NCI-H2196 treated with DMSO at 0.1 percent for 48 hours (cell line): ENCODE data around the gene ZNF407.

Experiments used
- DNase-seq: peaks from one replicate; lab custom pipeline; 2025; ENCODE audit not compliant: unreplicated experiment; lab: John Stamatoyannopoulos, UW

ZNF407 gene

DNA sequence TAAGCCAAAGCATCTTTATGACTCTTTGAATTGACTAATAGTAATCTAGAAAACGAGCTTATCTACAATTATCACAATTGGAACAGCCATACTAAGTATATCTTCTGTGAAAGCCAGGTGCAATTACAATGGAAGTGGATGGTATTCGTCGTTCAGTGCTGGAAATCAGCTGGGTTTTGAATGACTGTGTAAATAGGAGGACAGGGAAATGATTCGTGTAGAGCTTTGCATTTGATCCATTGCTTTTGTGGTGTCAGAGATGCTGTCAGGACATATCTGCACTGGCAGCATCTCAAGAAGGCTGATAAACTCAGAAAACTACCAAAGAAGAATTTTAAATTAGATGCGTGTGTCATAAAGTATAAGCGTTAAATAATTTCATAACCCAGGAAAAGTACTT lies 187.1 kb downstream of the ZNF407 start:
- peak; percentile 48 for DNase-seq

- no peak for DNase-seq
Measured at GRCh38 chr18:74785632-74786031, 188.0 kb downstream of the ZNF407 start.

DNA sequence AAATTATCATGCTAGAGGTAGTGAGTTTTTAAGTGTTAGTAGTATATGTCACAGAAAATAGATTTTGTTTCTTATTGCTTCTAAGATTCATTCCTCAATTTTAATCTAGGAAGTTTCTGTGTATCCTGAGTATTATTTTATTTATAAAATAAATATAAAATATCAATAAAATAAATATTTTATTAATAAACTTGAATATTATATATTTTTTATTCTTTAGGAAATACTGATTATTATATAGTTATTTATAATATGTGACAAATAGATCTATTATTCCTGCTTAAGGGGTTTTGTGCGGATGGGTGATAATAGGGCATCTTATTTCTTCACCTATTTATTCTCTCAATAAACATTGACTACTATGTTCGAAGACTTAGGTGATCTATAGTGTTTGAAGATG lies 191.0 kb downstream of the ZNF407 start:
- no peak for DNase-seq

- DNase-seq = no peak
Measured at GRCh38 chr18:74789078-74789477, 191.4 kb downstream of the ZNF407 start.

- no peak for DNase-seq
Measured at GRCh38 chr18:74790451-74790850, 192.8 kb downstream of the ZNF407 start.

- no peak for DNase-seq
Measured at GRCh38 chr18:74791501-74792194, 194.0 kb downstream of the ZNF407 start.

DNA sequence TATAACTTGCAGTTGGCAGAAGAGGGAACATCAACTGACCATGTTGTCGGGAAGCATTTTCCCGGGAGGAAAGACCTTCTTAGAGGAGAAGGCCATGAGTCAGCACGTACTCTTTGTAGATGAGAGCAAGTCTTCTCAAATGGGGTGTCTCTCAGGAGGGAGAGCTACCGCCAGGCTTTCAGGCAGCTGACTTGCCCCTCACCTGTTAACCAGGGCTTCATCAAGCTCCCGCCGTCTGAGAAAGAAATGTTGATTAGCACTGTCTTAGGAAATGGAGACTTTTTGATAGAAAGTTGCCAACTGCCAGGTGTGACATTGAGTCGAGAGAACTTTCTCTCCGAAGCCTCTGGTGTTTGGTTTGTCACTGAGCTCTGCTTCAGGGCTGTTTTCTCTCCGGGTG lies 196.1 kb downstream of the ZNF407 start:
- no peak for DNase-seq

DNA sequence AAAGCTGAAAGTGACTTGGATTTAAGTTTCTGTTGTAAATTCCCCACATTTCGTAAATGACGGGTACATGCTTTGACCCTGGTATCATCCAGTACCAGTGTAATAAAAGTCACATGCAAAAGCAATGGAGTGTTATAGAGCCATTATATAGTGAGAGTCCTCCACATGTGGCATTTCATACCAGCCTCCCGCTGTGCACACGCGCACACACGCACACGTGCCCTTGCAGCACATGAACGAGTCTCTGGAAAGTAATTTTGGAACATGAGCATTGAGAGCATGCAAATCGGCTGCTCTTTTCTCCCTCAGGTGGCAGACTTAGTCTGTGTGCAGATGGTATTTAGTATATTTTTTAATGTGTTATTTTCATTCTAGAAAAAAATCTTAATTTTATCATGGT lies 198.1 kb downstream of the ZNF407 start:
- no peak for DNase-seq

DNA sequence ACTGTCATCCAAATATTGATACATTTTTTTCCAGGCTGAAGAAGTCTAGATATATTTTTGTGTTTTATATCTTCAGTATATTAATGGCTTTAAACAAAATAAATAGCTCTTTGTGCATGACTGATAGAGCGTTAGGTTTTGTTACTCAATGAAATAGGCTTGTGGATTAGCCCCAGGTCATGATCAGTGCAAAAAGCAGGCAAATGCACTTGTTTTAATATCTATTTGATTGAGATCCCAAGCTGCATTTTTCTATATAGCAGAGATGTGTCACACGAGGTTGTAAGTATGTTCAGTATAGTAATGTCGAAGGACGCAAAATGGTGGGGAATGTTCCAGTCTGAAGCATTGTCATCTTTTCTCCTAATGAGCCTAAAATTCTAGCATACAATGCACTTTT lies 198.5 kb downstream of the ZNF407 start:
- DNase-seq = no peak

GRCh38 chr18:74796841-74797576 lies 199.3 kb downstream of the ZNF407 start:
- no peak for DNase-seq

DNA sequence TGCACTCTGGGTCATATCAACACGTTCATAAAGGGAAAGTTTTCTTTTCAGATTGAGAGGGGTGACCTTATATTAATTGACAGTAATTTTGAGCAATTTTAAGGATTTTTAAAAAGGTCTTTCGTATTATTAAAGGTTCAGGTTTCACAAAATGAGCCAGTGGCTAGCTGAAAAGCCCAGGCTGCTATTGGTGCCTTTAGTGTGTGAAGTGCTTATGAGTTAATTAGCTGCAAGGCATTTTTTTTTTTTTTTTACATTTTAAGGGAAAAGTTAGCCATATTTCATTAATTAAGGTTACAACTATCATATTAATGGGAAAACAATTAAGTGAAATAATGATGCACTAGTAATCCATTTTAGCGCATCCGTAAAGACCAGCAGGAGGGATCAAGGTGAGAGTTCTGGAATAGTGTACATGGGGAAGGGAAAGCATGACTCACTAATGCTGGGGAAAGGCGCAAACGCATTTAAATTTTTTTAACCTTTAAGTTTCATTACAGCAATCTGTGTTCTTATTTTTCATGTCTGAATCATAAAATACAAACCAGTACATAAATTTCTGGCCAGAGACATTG lies 200.0 kb downstream of the ZNF407 start:
- DNase-seq = no peak

DNA sequence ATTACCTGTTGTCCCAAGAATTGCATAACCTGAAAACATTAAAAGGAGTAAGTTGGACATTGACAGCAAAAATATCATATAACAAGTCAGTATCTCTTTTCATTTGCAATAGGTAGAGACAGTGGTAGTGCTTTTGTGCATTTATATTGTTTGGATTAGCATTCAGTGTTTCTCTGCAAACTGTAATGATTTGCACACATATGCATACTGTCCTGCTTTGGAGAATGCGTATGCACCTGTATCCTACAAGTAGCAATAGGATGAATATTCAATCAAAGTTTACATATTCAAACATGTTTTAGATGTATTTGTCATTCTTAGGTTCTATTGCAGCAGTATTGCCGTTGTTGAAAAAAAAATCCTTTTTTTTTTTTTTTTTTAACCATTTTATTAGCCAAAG lies 201.9 kb downstream of the ZNF407 start:
- no peak for DNase-seq

- DNase-seq = no peak
Measured at GRCh38 chr18:74800098-74800497, 202.4 kb downstream of the ZNF407 start.

GRCh38 chr18:74803117-74803516 lies 205.4 kb downstream of the ZNF407 start:
- DNase-seq = no peak

DNA sequence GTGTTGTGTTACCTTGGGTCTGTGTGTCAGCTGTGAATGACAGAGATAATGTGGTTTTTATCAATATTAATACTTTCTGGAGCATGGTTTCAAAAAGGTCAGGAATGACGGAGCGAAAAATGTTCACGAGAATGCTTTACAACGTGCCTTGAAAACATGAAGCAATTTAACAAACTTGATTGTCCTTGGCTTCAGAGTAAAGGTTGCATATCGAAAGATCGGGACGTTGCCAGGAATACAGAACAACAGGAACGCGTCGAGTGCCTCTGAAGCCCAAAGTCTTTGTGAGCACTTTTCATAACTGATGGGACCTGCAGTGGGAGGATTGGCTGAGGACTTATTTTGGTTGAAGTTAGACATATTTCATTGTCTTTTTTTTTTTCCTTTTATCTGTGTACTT lies 206.1 kb downstream of the ZNF407 start:
- no peak for DNase-seq

- no peak for DNase-seq
Measured at GRCh38 chr18:74804677-74805076, 207.0 kb downstream of the ZNF407 start.

DNA sequence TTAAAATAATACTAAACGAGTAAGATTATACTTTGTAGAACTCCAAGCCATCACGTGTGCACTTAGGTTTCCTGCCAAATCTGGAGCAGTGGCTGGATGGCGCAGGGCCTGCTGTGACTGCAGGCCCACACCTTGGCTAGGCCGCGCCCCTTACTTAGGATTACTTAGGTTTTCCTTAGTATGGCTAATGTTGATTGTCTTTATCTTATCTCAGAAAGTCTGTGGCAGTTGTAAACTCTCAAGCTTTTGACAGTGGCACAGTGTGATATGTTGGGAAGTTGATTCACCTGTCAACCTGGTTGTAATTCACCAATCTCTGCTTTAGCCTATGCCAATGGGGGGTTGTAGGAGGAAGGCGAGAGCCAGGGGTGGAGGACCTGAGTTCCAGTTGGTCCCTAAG lies 208.4 kb downstream of the ZNF407 start:
- no peak for DNase-seq

- DNase-seq = no peak
Measured at GRCh38 chr18:74806700-74807416, 209.2 kb downstream of the ZNF407 start.

DNA sequence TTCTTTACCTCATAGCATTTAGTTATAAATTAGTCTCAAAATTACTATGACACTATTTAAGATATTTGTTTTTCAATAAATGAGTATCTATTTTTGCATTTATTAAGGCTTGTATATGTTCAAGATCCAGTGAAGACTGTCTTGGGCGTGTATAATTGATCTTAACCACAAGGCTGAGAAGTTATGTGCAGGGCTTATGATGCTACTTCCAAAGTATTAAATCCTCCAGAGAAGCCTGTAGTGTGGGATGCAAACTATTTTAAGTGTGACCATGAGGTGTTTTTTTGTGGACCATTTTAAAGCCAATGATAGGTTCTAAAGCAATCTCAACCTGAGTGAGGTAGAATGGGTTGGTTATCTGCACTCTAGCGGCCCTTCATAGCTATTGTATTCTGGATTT lies 219.9 kb downstream of the ZNF407 start:
- no peak for DNase-seq

DNA sequence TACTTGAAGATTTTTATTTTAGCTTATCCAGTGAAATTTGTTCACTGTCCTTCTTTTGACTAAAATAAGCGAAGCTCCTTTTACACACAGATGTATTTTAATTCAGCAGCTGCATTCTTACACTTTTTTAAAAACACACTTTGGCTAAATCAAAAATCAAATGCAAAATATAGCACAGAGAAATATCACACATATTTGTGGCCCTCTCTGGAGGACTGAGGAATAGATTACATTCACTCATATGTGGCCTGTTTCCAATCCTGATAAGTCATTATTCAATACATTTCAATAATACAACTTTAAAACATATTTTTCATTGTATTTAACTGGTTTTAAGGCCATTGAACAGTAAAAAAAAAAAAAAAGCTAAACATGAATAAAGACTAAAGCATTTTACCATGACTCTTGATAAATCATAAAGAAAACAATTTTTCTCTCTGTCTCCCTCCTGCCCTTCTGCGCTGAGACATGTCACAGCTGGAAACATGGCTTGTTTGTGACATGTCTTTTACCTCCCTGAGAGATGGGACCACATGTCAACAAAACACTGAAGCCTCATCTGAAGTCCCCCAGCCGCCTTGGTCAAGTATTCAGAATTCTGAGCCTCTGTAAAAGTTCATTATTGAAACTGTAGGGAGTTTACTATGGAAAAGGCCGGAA lies 221.0 kb downstream of the ZNF407 start:
- DNase-seq = no peak

DNA sequence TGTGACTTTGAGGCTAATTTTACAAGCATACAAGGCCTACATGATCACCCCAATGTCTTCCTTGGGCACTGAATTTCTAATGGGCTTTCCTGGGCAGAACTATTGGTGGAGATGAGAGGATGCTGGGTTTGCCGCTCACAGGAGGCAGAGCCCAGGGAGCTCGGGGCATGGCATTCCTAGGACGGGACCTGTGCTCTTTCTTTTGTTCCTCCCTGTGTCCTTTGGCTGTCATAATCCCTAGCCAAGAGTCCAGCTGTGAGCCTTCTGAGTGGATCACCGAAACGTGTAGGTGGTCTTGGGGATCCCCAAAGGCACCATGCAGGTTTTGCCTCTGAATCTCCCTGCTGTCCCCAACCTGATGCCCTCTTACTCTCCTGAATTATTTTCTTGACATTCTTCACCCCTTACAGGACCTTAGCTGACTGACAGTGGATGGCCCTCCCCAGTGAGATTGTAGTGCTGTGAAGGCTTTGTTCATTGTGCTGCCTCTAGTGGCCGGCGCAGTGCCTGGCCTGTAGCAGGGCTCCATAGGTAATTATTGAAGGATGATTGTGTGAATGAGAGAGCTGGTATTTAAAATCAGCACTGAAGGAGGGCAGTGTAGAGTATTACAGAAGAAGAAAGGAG lies 221.9 kb downstream of the ZNF407 start:
- no peak for DNase-seq
